Adrenal gland (tissue), 12 donors: ENCODE data around the gene GKN2. TPM values are rescaled to one million over a fixed set of nuclear protein-coding genes. Genes with fewer than 3 reads are reported as not detected.

Source experiments
- DNase-seq, 7 donors: peaks; one replicate each; pipeline ENCODE4 v3.0.0-alpha.2; 2019 to 2020
- H3K27ac ChIP-seq, 5 donors: fragments of 200-600 bp; sonication (generic) in 4 of 5; 1 replicate in 3 of 5; 2 replicates in 2 of 5; pipeline versions ENCODE4 v1.5.1 to v1.8.0; 2016 to 2020; ENCODE audit warnings: mild to moderate bottlenecking in 1 of 5
- H3K27me3 ChIP-seq: fragments of 200-600 bp; 2 replicates; pipeline ENCODE4 v1.8.0; 2021
- H3K36me3 ChIP-seq, 2 donors: fragments of 200-600 bp; replicated peaks in 1 of 2; 1 replicate in 1 of 2; 2 replicates in 1 of 2; pipeline versions ENCODE4 v1.5.1 to v1.8.0; 2018 to 2022
- H3K4me1 ChIP-seq, 2 donors: fragments of 200-600 bp; replicated peaks in 1 of 2; 1 replicate in 1 of 2; 2 replicates in 1 of 2; pipeline versions ENCODE4 v1.5.1 to v1.8.0; 2018 to 2021
- H3K4me3 ChIP-seq, 4 donors: fragments of 200-600 bp; sonication (generic) in 3 of 4; one replicate each; pipeline ENCODE4 v1.5.1; 2016 to 2018
- H3K9me3 ChIP-seq, 3 donors: fragments of 200-600 bp; sonication (generic) in 1 of 3; replicated peaks in 1 of 3; 1 replicate in 2 of 3; 2 replicates in 1 of 3; pipeline versions ENCODE4 v1.5.1 to v1.8.0; 2016 to 2021
- CTCF ChIP-seq, 6 experiments: fragments of 450-650 bp in 4 of 6; fragments of 200-600 bp in 2 of 6; sonication (generic) in 1 of 6; IDR thresholded peaks; 1 replicate in 5 of 6; 2 replicates in 1 of 6; pipeline versions ENCODE4 v1.5.1 to v1.8.0; 2016 to 2021; ENCODE audit warnings: antibody characterized with exemption in 6 of 6, mild to moderate bottlenecking in 2 of 6, moderate library complexity in 1 of 6
- POLR2A ChIP-seq, 2 donors: fragments of 450-650 bp; IDR thresholded peaks; one replicate each; pipeline ENCODE4 v1.6.1; 2017; ENCODE audit warnings: antibody characterized with exemption in 2 of 2, mild to moderate bottlenecking in 2 of 2, moderate library complexity in 1 of 2
- whole genome bisulfite sequencing, 4 donors: extraction: QIAGEN DNeasy Blood & Tissue Kit in 2 of 4; methylation state at CpG; one replicate each; pipeline versions ENCODE4 v1.1.5 to v1.1.7; 2013 to 2017; 5-methylcytosine and 5-hydroxymethylcytosine counted together
- intact Hi-C, 2 donors: fragments of 100-400 bp; cut with DNase I; formaldehyde crosslinking; loops; one replicate each; pipeline versions ENCODE4 v1.14.1 to v1.15.0; 2022 to 2023
- polyA plus RNA-seq, 3 donors: library from polyadenylated mRNA; stranded (reverse); fragments of 200-250 nt in 2 of 3; fragments of 350-450 nt in 1 of 3; fragmentation: Illumina TruSeq in 1 of 3; extraction: RNeasy Lipid Tissue Mini Kit (QIAGEN cat#74804) in 1 of 3; gene quantifications; one replicate each; pipeline ENCODE4 v1.2.3, GENCODE V29; 2013 to 2014
- total RNA-seq, 9 donors: library from RNA; depleted of rRNA in 4 of 9; stranded (reverse); fragments of >200 nt in 4 of 9; fragments of 120-200 nt in 1 of 9; fragmentation: NEBNext Ultra II Directional in 1 of 9; extraction: Animal tissue kit (Norgen Biotek cat#: 25700) in 1 of 9; gene quantifications; one replicate each; pipeline versions ENCODE4 v1.1.0 to v1.2.4, GENCODE V29; 2013 to 2023
- donor health status: healthy with polysubstance abuse.
- donor health status: Bipolar disorder and iron deficiency.
- donor health status: DM: yes; HTN: yes; CAD: no.
- donor health status: DM: no; HTN: no; CAD: no.
- donor health status: DM: no; HTN: no; CAD: no.
- donor health status: DM: yes; HTN: yes; CAD: no.

The GKN2 gene
- total and polyA plus RNA-seq, 12 donors: 0.27 to 0.31 TPM; not detected in 10

- Histone ChIP-seq H3K27me3 (no peaks in the 10 kb centered on the region), H3K36me3 (no peaks in the 10 kb centered on the region), H3K4me3 (no peak overlapping the region), H3K27ac (no peak overlapping the region), H3K4me1 (no peaks in the 10 kb centered on the region), H3K9me3 (no peaks in the 10 kb centered on the region)
- 60 to 74% (median 70%) methylated on average over 1 of the region's 1 CpG for WGBS, 4 donors
- no peak for DNase-seq
- TF ChIP-seq POLR2A (IDR thresholded peaks at IDR 0.05) (no peak), CTCF (IDR thresholded peaks at IDR 0.05) (no peak)
- intact Hi-C loops: no loop called here
Measured at GRCh38 chr2:68936889-68937288, 15.8 kb downstream of the GKN2 start.

GRCh38 chr2:68936427-68936826, 16.3 kb downstream of the GKN2 start:
- WGBS, 4 donors: 42 to 76% (median 74%) methylated on average over 2 of the region's 2 CpGs
- Histone ChIP-seq H3K27me3 (no peaks in the 10 kb centered on the region), H3K4me1 (no peaks in the 10 kb centered on the region), H3K9me3 (no peaks in the 10 kb centered on the region), H3K36me3 (no peaks in the 10 kb centered on the region), H3K27ac (no peak overlapping the region), H3K4me3 (no peak overlapping the region)
- DNase-seq: no peak
- intact Hi-C loops: no loop called here
- TF ChIP-seq POLR2A (IDR thresholded peaks at IDR 0.05) (no peak), CTCF (IDR thresholded peaks at IDR 0.05) (no peak)

- Histone ChIP-seq H3K27ac (no peak overlapping the region), H3K4me1 (no peaks in the 10 kb centered on the region), H3K36me3 (no peaks in the 10 kb centered on the region), H3K9me3 (no peaks in the 10 kb centered on the region), H3K4me3 (no peak overlapping the region), H3K27me3 (no peaks in the 10 kb centered on the region)
- no peak for DNase-seq
- 91 to 98% (median 93%) methylated on average over 4 to 5 of the region's 5 CpGs for WGBS, 4 donors
- intact Hi-C loops: no loop called here
- TF ChIP-seq CTCF (IDR thresholded peaks at IDR 0.05): no peak
- TF ChIP-seq POLR2A (IDR thresholded peaks at IDR 0.05): no peak
Measured at GRCh38 chr2:68935471-68935870, 17.2 kb downstream of the GKN2 start.

- intact Hi-C loops: no loop called here
- H3K36me3 ChIP-seq: no peaks in the 10 kb centered on the region
- H3K4me3 ChIP-seq: no peak overlapping the region
- no peak for TF ChIP-seq CTCF (IDR thresholded peaks at IDR 0.05)
- TF ChIP-seq POLR2A (IDR thresholded peaks at IDR 0.05): no peak
- no peak overlapping the region for H3K27ac ChIP-seq
- 92 to 100% (median 95%) methylated on average over 3 of the region's 3 CpGs for WGBS, 4 donors
- DNase-seq: no peak
- H3K4me1 ChIP-seq: no peaks in the 10 kb centered on the region
- H3K27me3 ChIP-seq: no peaks in the 10 kb centered on the region
- no peaks in the 10 kb centered on the region for H3K9me3 ChIP-seq
Measured at GRCh38 chr2:68934021-68934420, 18.7 kb downstream of the GKN2 start.
